Pancreas (tissue), 10 donors: ENCODE results near the gene RTRAF. TPM values are rescaled to one million over a fixed set of nuclear protein-coding genes. Genes with fewer than 3 reads are reported as not detected.

Source experiments
- ATAC-seq, 4 donors: fragments of 200-7000 bp; cut with Tn5 transposase; one replicate each; pipeline versions ENCODE4 v1.8.0 to v1.9.1; 2020; ENCODE audit warnings: mild to moderate bottlenecking in 4 of 4, moderate library complexity in 4 of 4
- DNase-seq, 6 donors: peaks; one replicate each; pipeline ENCODE4 v3.0.0-alpha.2; 2020
- FAIRE-seq: peaks from 2 replicates; lab custom pipeline; 2012; peaks lifted over from hg19 to GRCh38; lab: Jason Lieb, UNC
- H3K27ac ChIP-seq, 4 donors: fragments of 200-600 bp; sonication (generic); 1 replicate in 3 of 4; 2 replicates in 1 of 4; pipeline versions ENCODE4 v1.5.0 to v1.8.0; 2020
- H3K27me3 ChIP-seq, 4 donors: fragments of 200-600 bp; one replicate each; pipeline ENCODE4 v1.8.0; 2021
- H3K36me3 ChIP-seq, 3 donors: fragments of 200-600 bp; sonication (generic) in 1 of 3; one replicate each; pipeline versions ENCODE4 v1.5.0 to v1.8.0; 2020 to 2021
- H3K4me1 ChIP-seq, 3 donors: fragments of 200-600 bp; one replicate each; pipeline ENCODE4 v1.8.0; 2021
- H3K4me3 ChIP-seq, 4 donors: fragments of 200-600 bp; sonication (generic) in 2 of 4; one replicate each; pipeline versions ENCODE4 v1.5.0 to v1.8.0; 2020 to 2021
- H3K9me3 ChIP-seq, 4 donors: fragments of 200-600 bp; one replicate each; pipeline ENCODE4 v1.8.0; 2021
- CTCF ChIP-seq, 4 donors: fragments of 200-600 bp; sonication (generic) in 3 of 4; IDR thresholded peaks; one replicate each; pipeline versions ENCODE4 v1.5.0 to v1.8.0; 2021; ENCODE audit warnings: antibody characterized with exemption in 4 of 4
- WGBS, 2 donors: extraction: QIAGEN DNeasy Blood & Tissue Kit; methylation state at CpG; one replicate each; pipeline ENCODE4 v1.1.7; 2013; 5-methylcytosine and 5-hydroxymethylcytosine counted together
- intact Hi-C, 3 donors: fragments of 100-400 bp; cut with DNase I; formaldehyde crosslinking; loops; one replicate each; pipeline versions ENCODE4 v1.11.1 to v1.14.2; 2022
- polyA plus RNA-seq, 2 donors: library from polyadenylated mRNA; stranded (reverse); fragments of 200-250 nt; gene quantifications; one replicate each; pipeline ENCODE4 v1.2.3, GENCODE V29; 2013
- total RNA-seq, 6 donors: library from RNA; stranded (reverse); fragmentation: NEBNext Ultra II Directional in 4 of 6; extraction: Animal tissue kit (Norgen Biotek cat#: 25700) in 4 of 6; gene quantifications; one replicate each; pipeline versions ENCODE4 v1.2.1 to v1.2.4, GENCODE V29; 2021 to 2023
- donor health status: healthy with polysubstance abuse.
- donor health status: DM: no; HTN: no; CAD: no; lungs with moderate emphysema.
- donor health status: DM: no; HTN: no; CAD: no.
- donor health status: control.
- donor health status: control.
- donor health status: Bipolar disorder and iron deficiency.
- donor health status: DM: yes; HTN: yes; CAD: no.
- donor health status: DM: no; HTN: no; CAD: no.
- donor health status: DM: no; HTN: no; CAD: no.
- donor health status: DM: yes; HTN: yes; CAD: no.

RTRAF gene
- total and polyA plus RNA-seq, 8 donors, result 57.5 to 96.4 (median 69.0) TPM

- no peak for DNase-seq
- H3K4me1 ChIP-seq, result no peaks in the 10 kb centered on the region
- no peaks in the 10 kb centered on the region for H3K36me3 ChIP-seq
- 49 to 54% methylated on average over 3 of the region's 3 CpGs for WGBS, 2 donors
- H3K9me3 ChIP-seq, result no peaks in the 10 kb centered on the region
- no peak for FAIRE-seq
- ATAC-seq, result no peak
- no peak overlapping the region for H3K27ac ChIP-seq
- no peaks in the 10 kb centered on the region for H3K27me3 ChIP-seq
- no peak for TF ChIP-seq CTCF (IDR thresholded peaks at IDR 0.05)
- no peak overlapping the region for H3K4me3 ChIP-seq
- intact Hi-C loops, result no loop called here
Observed at GRCh38 chr14:51951656-51952055, 37.7 kb upstream of the RTRAF start.

GRCh38 chr14:51954031-51954430 lies 35.3 kb upstream of the RTRAF start:
- H3K27me3 ChIP-seq, result no peaks in the 10 kb centered on the region
- ATAC-seq (no peak), FAIRE-seq (no peak), DNase-seq (no peak)
- H3K4me1 ChIP-seq, result no peaks in the 10 kb centered on the region
- no peaks in the 10 kb centered on the region for H3K36me3 ChIP-seq
- H3K27ac ChIP-seq, result no peak overlapping the region
- no peak for TF ChIP-seq CTCF (IDR thresholded peaks at IDR 0.05)
- WGBS, 2 donors, result 44 to 81% methylated on average over 2 of the region's 2 CpGs
- H3K4me3 ChIP-seq, result no peak overlapping the region
- no peaks in the 10 kb centered on the region for H3K9me3 ChIP-seq
- intact Hi-C loops, result no loop called here

- no peaks in the 10 kb centered on the region for H3K4me1 ChIP-seq
- FAIRE-seq, result no peak
- no peak for DNase-seq
- no peak overlapping the region for H3K27ac ChIP-seq
- WGBS, 2 donors, result 81 to 92% methylated on average over 3 of the region's 3 CpGs
- H3K9me3 ChIP-seq, result no peaks in the 10 kb centered on the region
- no peak for TF ChIP-seq CTCF (IDR thresholded peaks at IDR 0.05)
- H3K27me3 ChIP-seq, result no peaks in the 10 kb centered on the region
- no peak overlapping the region for H3K4me3 ChIP-seq
- intact Hi-C loops, result no loop called here
- H3K36me3 ChIP-seq, result no peaks in the 10 kb centered on the region
- no peak for ATAC-seq
Observed at GRCh38 chr14:51954657-51955056, 34.7 kb upstream of the RTRAF start.

- 58% methylated on average over 2 of the region's 2 CpGs for WGBS, 2 donors
- FAIRE-seq, result no peak
Observed at GRCh38 chr14:51957950-51958349, 31.4 kb upstream of the RTRAF start.

GRCh38 chr14:51959928-51960327 lies 29.4 kb upstream of the RTRAF start:
- no peaks in the 10 kb centered on the region for H3K27me3 ChIP-seq
- ATAC-seq (no peak), DNase-seq (no peak), FAIRE-seq (no peak)
- TF ChIP-seq CTCF (IDR thresholded peaks at IDR 0.05), result no peak
- no peak overlapping the region for H3K4me3 ChIP-seq
- H3K4me1 ChIP-seq, result no peaks in the 10 kb centered on the region
- H3K27ac ChIP-seq, result no peak overlapping the region
- no peaks in the 10 kb centered on the region for H3K36me3 ChIP-seq
- 68 to 74% methylated on average over 1 of the region's 1 CpG for WGBS, 2 donors
- H3K9me3 ChIP-seq, result no peaks in the 10 kb centered on the region
- intact Hi-C loops, result no loop called here

More at GRCh38 chr14:51957950-51958349, 31.4 kb upstream of the RTRAF start:
- no peak for TF ChIP-seq CTCF (IDR thresholded peaks at IDR 0.05)
- intact Hi-C loops, result no loop called here
- no peak overlapping the region for H3K27ac ChIP-seq
- no peaks in the 10 kb centered on the region for H3K4me1 ChIP-seq
- no peak overlapping the region for H3K4me3 ChIP-seq
- DNase-seq (no peak), ATAC-seq (no peak)
- no peaks in the 10 kb centered on the region for H3K27me3 ChIP-seq
- no peaks in the 10 kb centered on the region for H3K9me3 ChIP-seq
- no peaks in the 10 kb centered on the region for H3K36me3 ChIP-seq
